Adrenal gland (tissue), 12 donors: ENCODE results near the gene AIMP2. TPM values are rescaled to one million over a fixed set of nuclear protein-coding genes. Genes with fewer than 3 reads are reported as not detected.
A peak's percentile ranks its signal among the peaks of the same experiment; 100 is the strongest.
"Not testable (repeated sequence)": the region's sequence is repeated elsewhere in the genome, so short reads cannot be mapped to it uniquely, and the experiment has no call there.

Source experiments
- DNase-seq, 7 donors: peaks; one replicate each; pipeline ENCODE4 v3.0.0-alpha.2; 2019 to 2020
- H3K27ac ChIP-seq, 5 donors: fragments of 200-600 bp; sonication (generic) in 4 of 5; 1 replicate in 3 of 5; 2 replicates in 2 of 5; pipeline versions ENCODE4 v1.5.1 to v1.8.0; 2016 to 2020; ENCODE audit warnings: mild to moderate bottlenecking in 1 of 5
- H3K27me3 ChIP-seq: fragments of 200-600 bp; 2 replicates; pipeline ENCODE4 v1.8.0; 2021
- H3K36me3 ChIP-seq, 2 donors: fragments of 200-600 bp; replicated peaks in 1 of 2; 1 replicate in 1 of 2; 2 replicates in 1 of 2; pipeline versions ENCODE4 v1.5.1 to v1.8.0; 2018 to 2022
- H3K4me1 ChIP-seq, 2 donors: fragments of 200-600 bp; replicated peaks in 1 of 2; 1 replicate in 1 of 2; 2 replicates in 1 of 2; pipeline versions ENCODE4 v1.5.1 to v1.8.0; 2018 to 2021
- H3K4me3 ChIP-seq, 4 donors: fragments of 200-600 bp; sonication (generic) in 3 of 4; one replicate each; pipeline ENCODE4 v1.5.1; 2016 to 2018
- H3K9me3 ChIP-seq, 3 donors: fragments of 200-600 bp; sonication (generic) in 1 of 3; replicated peaks in 1 of 3; 1 replicate in 2 of 3; 2 replicates in 1 of 3; pipeline versions ENCODE4 v1.5.1 to v1.8.0; 2016 to 2021
- CTCF ChIP-seq, 6 experiments: fragments of 450-650 bp in 4 of 6; fragments of 200-600 bp in 2 of 6; sonication (generic) in 1 of 6; IDR thresholded peaks; 1 replicate in 5 of 6; 2 replicates in 1 of 6; pipeline versions ENCODE4 v1.5.1 to v1.8.0; 2016 to 2021; ENCODE audit warnings: antibody characterized with exemption in 6 of 6, mild to moderate bottlenecking in 2 of 6, moderate library complexity in 1 of 6
- POLR2A ChIP-seq, 2 donors: fragments of 450-650 bp; IDR thresholded peaks; one replicate each; pipeline ENCODE4 v1.6.1; 2017; ENCODE audit warnings: antibody characterized with exemption in 2 of 2, mild to moderate bottlenecking in 2 of 2, moderate library complexity in 1 of 2
- WGBS, 4 donors: extraction: QIAGEN DNeasy Blood & Tissue Kit in 2 of 4; methylation state at CpG; one replicate each; pipeline versions ENCODE4 v1.1.5 to v1.1.7; 2013 to 2017; 5-methylcytosine and 5-hydroxymethylcytosine counted together
- intact Hi-C, 2 donors: fragments of 100-400 bp; cut with DNase I; formaldehyde crosslinking; loops; one replicate each; pipeline versions ENCODE4 v1.14.1 to v1.15.0; 2022 to 2023
- polyA plus RNA-seq, 3 donors: library from polyadenylated mRNA; stranded (reverse); fragments of 200-250 nt in 2 of 3; fragments of 350-450 nt in 1 of 3; fragmentation: Illumina TruSeq in 1 of 3; extraction: RNeasy Lipid Tissue Mini Kit (QIAGEN cat#74804) in 1 of 3; gene quantifications; one replicate each; pipeline ENCODE4 v1.2.3, GENCODE V29; 2013 to 2014
- small RNA-seq, 2 donors: library from RNA; depleted of rRNA; stranded (forward); fragments of <200 nt; gene quantifications; one replicate each; pipeline ENCODE3, GENCODE V24; 2016
- total RNA-seq, 9 donors: library from RNA; depleted of rRNA in 4 of 9; stranded (reverse); fragments of >200 nt in 4 of 9; fragments of 120-200 nt in 1 of 9; fragmentation: NEBNext Ultra II Directional in 1 of 9; extraction: Animal tissue kit (Norgen Biotek cat#: 25700) in 1 of 9; gene quantifications; one replicate each; pipeline versions ENCODE4 v1.1.0 to v1.2.4, GENCODE V29; 2013 to 2023
- donor health status: healthy with polysubstance abuse.
- donor health status: Bipolar disorder and iron deficiency.
- donor health status: DM: yes; HTN: yes; CAD: no.
- donor health status: DM: no; HTN: no; CAD: no.
- donor health status: DM: no; HTN: no; CAD: no.
- donor health status: DM: yes; HTN: yes; CAD: no.

AIMP2 gene
- total and polyA plus RNA-seq, 12 donors = 10.5 to 77.5 (median 43.9) TPM

GRCh38 chr7:6057316-6058129, 48.5 kb downstream of the AIMP2 start:
- no peak overlapping the region for H3K27ac ChIP-seq
- no peaks in the 10 kb centered on the region for H3K27me3 ChIP-seq
- peak overlapping the region in 1 of 4 donors; percentile 72 for H3K4me3 ChIP-seq
- intact Hi-C loops = no loop called here
- peaks cover 11 to 25% of the 10 kb centered on the region in 2 donors for H3K4me1 ChIP-seq
- TF ChIP-seq CTCF (IDR thresholded peaks at IDR 0.05) = no peak
- peaks cover 0 to 12% of the 10 kb centered on the region in 2 donors for H3K36me3 ChIP-seq
- WGBS, 4 donors = 74 to 80% (median 75%) methylated on average over 14 of the region's 14 CpGs
- no peak for DNase-seq
- no peaks in the 10 kb centered on the region for H3K9me3 ChIP-seq

- peaks cover 11 to 25% of the 10 kb centered on the region in 2 donors for H3K4me1 ChIP-seq
- H3K4me3 ChIP-seq, intact Hi-C loops, DNase-seq, H3K36me3 ChIP-seq, H3K9me3 ChIP-seq, H3K27me3 ChIP-seq, H3K27ac ChIP-seq: not testable (repeated sequence)
- WGBS, 4 donors = 83 to 94% (median 91%) methylated on average over 11 of the region's 11 CpGs
Observed at GRCh38 chr7:6059941-6060340, 50.9 kb downstream of the AIMP2 start.

DNA sequence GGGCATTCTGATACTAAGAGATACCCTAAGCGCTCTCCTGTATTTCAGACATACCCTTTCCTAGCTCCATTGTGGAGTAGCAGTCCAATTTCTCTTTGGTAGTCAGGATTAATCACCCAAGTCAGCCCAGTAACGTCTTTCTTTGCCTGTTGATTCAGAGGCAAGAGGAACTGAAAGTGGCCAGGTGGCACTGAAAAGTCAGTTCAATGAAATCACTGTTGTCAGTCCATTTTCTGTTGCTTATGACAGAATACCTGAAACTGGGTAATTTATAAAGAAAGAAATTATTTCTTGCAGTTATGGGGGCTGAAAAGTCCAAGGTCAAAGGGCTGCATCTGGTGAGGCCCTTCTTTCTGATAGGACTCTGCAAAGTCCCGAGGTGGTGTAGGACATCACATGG, 62.3 kb downstream of the AIMP2 start:
- no peak overlapping the region for H3K4me3 ChIP-seq
- H3K27ac ChIP-seq = no peak overlapping the region
- intact Hi-C loops = no loop called here
- TF ChIP-seq POLR2A (IDR thresholded peaks at IDR 0.05) = no peak
- TF ChIP-seq CTCF (IDR thresholded peaks at IDR 0.05) = no peak
- H3K27me3 ChIP-seq = no peaks in the 10 kb centered on the region
- H3K4me1 ChIP-seq = no peaks in the 10 kb centered on the region
- DNase-seq = no peak
- 64 to 74% (median 70%) methylated on average over 3 of the region's 3 CpGs for WGBS, 4 donors
- H3K36me3 ChIP-seq = no peaks in the 10 kb centered on the region
- no peaks in the 10 kb centered on the region for H3K9me3 ChIP-seq

Small RNA genes lying within 50 kb of the gene (small RNA-seq; reads per million reads assigned to genes)
- 0 reads per million in 2 donors for gene RF00019
- 0 reads per million in 2 donors for gene RNU6-218P
- gene SNORA80D = 0.12 to 0.42 reads per million in 2 donors

Other genes starting within 250 kb of the AIMP2 start
- 10 to 100 TPM; 13.7 to 35.7 (median 27.8) TPM for gene RNF216, start 227.6 kb upstream of the AIMP2 start, total RNA-seq
- gene RNF216, start 227.6 kb upstream of the AIMP2 start, polyA plus RNA-seq = 10 to 100 TPM; 13.6 to 19.6 (median 14.6) TPM
- gene OCM, start 128.5 kb upstream of the AIMP2 start, total RNA-seq = not detected
- gene OCM, start 128.5 kb upstream of the AIMP2 start, polyA plus RNA-seq = under 1 TPM; 0.26 to 0.80 (median 0.64) TPM
- gene CCZ1, start 110.5 kb upstream of the AIMP2 start, total RNA-seq = 100 to 1,000 TPM in 4 of 9 donors, 10 to 100 TPM in 5; 76.5 to 140 (median 96.1) TPM
- 100 to 1,000 TPM in 1 of 3 donors, 10 to 100 TPM in 2; 49.2 to 132 (median 76.0) TPM for gene CCZ1, start 110.5 kb upstream of the AIMP2 start, polyA plus RNA-seq
- gene RSPH10B, start 38.6 kb upstream of the AIMP2 start, total RNA-seq = 1 to 10 TPM in 1 of 9 donors, under 1 TPM in 7, not detected in 1; 0.28 to 7.0 (median 0.64) TPM
- gene RSPH10B, start 38.6 kb upstream of the AIMP2 start, polyA plus RNA-seq = under 1 TPM; 0.49 to 0.80 (median 0.67) TPM
- 10 to 100 TPM in 8 of 9 donors, 1 to 10 TPM in 1; 7.3 to 18.0 (median 14.7) TPM for gene PMS2, start 223 bp upstream of the AIMP2 start, total RNA-seq
- gene PMS2, start 223 bp upstream of the AIMP2 start, polyA plus RNA-seq = 10 to 100 TPM in 1 of 3 donors, 1 to 10 TPM in 2; 4.7 to 13.6 (median 6.4) TPM
- gene ANKRD61, start 22.1 kb downstream of the AIMP2 start, total RNA-seq = under 1 TPM in 2 of 9 donors, not detected in 7; 0.22 to 0.52 TPM
- under 1 TPM in 2 of 3 donors, not detected in 1; 0.13 to 0.35 TPM for gene ANKRD61, start 22.1 kb downstream of the AIMP2 start, polyA plus RNA-seq
- 100 to 1,000 TPM in 7 of 9 donors, 10 to 100 TPM in 2; 52.9 to 292 (median 121) TPM for gene EIF2AK1, start 49.9 kb downstream of the AIMP2 start, total RNA-seq
- 100 to 1,000 TPM in 1 of 3 donors, 10 to 100 TPM in 2; 56.9 to 119 (median 65.0) TPM for gene EIF2AK1, start 49.9 kb downstream of the AIMP2 start, polyA plus RNA-seq
- gene USP42, start 95.7 kb downstream of the AIMP2 start, total RNA-seq = 10 to 100 TPM in 1 of 9 donors, 1 to 10 TPM in 8; 3.3 to 15.0 (median 7.9) TPM
- 1 to 10 TPM; 3.5 to 5.6 (median 5.3) TPM for gene USP42, start 95.7 kb downstream of the AIMP2 start, polyA plus RNA-seq